ENCODE measurements around the gene OR2F1.

OR2F1 gene, protein sequence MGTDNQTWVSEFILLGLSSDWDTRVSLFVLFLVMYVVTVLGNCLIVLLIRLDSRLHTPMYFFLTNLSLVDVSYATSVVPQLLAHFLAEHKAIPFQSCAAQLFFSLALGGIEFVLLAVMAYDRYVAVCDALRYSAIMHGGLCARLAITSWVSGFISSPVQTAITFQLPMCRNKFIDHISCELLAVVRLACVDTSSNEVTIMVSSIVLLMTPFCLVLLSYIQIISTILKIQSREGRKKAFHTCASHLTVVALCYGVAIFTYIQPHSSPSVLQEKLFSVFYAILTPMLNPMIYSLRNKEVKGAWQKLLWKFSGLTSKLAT

GRCh38 chr7:143954544-143954943 is at the start of gene OR2F1:
Gene OR2F1 (plus strand): TSS chr7:143954844. CDS start chr7:143959971, 5,127 bp downstream.
- DNase-seq (ENCODE audit: low read depth in 2 of 2), result no peak

DNA sequence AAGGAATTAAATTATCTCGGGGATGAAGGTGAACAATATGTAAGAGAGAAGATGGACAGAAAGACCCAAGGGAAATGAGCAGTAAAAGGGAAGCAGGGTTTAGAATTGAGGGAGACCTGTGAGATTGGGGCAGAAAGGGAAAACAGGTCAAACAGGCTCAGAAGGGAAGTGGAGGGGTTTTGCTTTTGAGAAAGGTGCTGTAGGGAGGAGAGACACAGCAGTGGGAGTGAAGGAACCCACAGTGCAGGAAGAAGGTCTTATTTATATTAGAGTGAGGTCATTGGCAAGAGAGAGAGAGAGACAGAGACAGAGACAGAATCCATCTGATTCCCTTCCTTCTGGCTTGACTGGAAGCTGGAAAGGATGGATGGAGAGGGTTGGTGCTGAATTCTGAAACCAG is 49.1 kb upstream of the OR2F1 start:
- DNase-seq (ENCODE audit: low read depth in 2 of 2), result no peak

DNA sequence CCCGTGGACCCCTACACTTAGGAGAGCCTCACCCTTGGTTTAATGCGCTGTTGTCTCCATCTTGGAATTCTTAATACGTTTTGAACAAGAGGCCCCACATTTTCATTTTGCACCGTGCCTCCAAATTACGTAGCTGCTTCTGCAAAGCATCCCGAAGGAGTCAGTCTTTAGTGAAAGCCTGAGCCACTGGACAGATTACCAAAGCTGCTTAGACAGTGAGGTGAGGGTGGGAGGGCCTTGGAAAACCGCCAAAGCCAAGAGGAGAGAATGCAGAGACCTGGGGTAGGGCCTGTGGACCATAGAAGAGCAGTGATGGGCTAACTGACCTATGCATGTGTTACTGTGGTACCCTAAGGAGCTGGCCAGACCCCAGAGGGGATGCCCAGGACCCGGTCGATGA is 48.5 kb upstream of the OR2F1 start:
- DNase-seq (ENCODE audit: low read depth in 2 of 2), result no peak

DNA sequence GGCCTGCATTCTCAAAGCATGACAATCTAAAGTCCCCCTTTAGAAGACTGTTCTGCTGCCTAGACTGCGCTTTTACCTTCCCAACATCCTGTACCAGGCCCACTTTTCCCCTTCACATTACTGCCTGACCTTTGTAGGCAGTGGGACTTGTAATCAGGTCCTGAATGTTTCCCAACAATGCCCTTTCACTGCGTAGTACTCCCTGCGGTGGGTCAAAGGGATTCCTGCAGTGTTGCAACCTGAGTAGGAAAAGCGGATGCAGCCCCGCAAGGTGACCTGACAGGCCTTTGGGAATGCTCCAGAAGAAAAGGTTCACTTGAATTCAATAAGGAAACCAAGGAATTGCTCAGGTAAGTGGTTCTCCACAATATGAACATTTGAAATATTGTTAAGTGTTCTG is 47.7 kb upstream of the OR2F1 start:
- no peak for DNase-seq (ENCODE audit: low read depth in 2 of 2)

DNA sequence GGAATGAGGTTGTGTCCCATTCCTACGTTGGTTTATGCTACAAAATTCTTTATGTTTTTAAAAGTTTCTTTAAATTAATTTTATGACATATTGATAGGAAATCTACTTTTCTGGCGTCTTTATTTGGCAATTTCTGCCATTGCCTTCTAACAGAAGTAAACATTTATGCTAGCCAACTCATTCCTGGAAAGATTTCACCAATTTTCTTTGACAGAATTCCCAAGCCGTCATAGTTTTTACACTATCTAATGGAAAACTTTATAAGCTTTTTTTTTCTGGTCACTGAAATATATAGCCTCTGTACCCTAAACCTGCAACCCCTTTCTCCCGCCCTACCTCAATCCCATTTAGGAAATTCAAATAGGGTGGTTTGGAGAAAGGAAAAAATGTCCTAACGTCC is 46.5 kb upstream of the OR2F1 start:
- no peak for DNase-seq (ENCODE audit: low read depth in 2 of 2)

- DNase-seq (ENCODE audit: low read depth in 2 of 2), result no peak
Observed at GRCh38 chr7:143909863-143910262, 44.8 kb upstream of the OR2F1 start.

- DNase-seq (ENCODE audit: low read depth in 2 of 2), result no peak
Observed at GRCh38 chr7:143910473-143911248, 44.0 kb upstream of the OR2F1 start.

DNA sequence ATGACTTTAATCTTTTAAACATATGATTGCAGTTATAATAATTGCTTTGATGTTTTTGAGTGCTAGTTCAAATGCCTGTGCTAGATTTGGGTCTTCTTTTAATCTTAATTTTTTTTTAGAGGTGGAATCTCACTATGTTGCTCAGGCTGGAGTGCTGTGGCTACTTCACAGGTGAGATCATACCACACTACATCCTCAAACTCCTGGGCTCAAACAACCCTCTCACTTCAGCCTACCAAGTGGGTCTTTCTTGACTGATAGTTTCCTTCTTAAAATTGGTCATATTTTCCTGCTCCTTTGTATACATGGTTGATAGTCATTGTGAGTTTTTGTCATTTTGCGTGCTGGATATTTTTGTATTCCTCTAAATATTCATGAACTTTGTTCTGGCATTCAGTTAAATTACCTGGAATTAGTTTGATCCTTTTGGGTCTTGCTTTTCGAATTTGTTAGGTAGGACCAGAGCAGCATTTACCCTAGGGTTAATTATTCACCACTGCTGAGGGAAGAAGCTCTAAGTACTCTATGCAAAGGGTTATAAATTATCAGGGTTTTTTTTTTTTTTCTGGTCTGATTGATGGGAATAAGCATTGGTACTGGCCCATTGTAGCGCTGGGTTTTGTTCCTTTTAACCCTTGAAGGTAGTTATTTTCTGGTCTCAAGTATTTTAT is 40.6 kb upstream of the OR2F1 start:
- DNase-seq (ENCODE audit: low read depth in 2 of 2), result no peak

DNA sequence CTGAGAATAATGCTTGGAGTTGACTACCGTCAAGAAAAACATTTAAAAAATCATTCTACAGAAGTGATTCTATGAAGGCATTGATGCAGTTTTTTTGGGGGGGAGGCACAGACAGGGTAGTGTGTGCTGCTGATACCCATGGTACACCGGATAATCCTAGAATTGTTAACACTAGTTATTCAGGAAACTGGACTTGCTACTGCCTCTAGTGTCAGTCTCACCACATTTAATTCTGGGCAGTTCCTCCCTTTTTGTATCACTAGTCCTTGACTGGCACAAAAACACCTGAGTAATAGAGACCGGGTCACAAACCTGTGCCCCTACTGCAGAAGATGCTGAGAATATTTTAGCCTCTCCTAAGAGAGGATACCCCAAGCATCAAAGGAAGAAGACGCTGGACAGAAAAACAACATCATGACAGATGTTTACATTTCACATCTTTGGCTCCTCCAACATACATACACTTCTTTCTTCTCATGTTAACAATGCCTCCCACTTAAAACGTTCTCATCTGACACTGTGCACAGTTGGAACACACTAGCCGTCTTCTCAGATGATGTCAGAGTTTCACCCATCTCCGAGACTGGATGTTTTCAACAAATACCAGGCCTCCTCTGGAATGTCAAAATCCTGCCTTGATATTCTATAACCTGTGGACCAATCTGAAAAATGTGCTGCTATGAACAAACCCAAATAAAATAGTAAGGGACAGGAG is 39.5 kb upstream of the OR2F1 start:
- DNase-seq (ENCODE audit: low read depth in 2 of 2), result no peak

GRCh38 chr7:143924851-143925250 is 29.8 kb upstream of the OR2F1 start:
- no peak for DNase-seq (ENCODE audit: low read depth in 2 of 2)

DNA sequence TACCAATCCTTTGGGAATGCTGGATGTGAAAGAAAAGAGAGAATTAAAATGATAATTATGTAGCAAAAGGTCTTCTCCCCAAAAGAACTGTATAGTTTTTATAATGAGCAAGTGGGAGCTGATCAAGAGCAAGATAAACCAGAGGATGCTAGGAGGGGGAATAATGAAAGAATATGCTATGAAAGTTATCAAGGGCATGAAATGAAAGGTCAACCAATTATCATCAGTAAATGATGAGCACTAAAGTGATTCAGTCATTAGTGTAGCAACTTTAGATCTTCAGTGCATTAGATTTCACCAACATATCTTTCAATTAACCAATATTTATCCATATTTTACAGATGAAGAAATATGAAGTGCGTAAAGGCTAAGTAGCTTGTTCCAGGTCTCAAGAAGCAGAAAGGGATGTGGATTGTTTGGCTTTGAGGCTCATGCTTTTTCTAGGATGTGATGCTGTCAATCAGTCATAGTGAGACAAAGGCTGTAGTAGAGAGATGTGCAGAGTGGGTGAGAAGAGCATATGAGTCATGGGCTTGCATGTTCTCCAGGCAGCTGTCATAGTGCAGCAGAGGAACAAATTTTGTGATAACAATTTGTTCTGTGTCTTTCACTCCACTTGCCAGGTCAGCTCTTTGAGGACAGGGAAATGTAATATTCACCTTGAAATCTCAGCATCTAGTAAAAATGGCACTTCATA is 25.3 kb upstream of the OR2F1 start:
- DNase-seq (ENCODE audit: low read depth in 2 of 2), result no peak

GRCh38 chr7:143931739-143932138 is 22.9 kb upstream of the OR2F1 start:
- DNase-seq (ENCODE audit: low read depth in 2 of 2), result no peak

GRCh38 chr7:143934526-143935325 is 19.9 kb upstream of the OR2F1 start, which contains the start of gene OR2F2:
Gene OR2F2 (plus strand): TSS chr7:143935233. CDS start chr7:143935233, 0 bp downstream.
- DNase-seq (ENCODE audit: low read depth in 2 of 2), result no peak

DNA sequence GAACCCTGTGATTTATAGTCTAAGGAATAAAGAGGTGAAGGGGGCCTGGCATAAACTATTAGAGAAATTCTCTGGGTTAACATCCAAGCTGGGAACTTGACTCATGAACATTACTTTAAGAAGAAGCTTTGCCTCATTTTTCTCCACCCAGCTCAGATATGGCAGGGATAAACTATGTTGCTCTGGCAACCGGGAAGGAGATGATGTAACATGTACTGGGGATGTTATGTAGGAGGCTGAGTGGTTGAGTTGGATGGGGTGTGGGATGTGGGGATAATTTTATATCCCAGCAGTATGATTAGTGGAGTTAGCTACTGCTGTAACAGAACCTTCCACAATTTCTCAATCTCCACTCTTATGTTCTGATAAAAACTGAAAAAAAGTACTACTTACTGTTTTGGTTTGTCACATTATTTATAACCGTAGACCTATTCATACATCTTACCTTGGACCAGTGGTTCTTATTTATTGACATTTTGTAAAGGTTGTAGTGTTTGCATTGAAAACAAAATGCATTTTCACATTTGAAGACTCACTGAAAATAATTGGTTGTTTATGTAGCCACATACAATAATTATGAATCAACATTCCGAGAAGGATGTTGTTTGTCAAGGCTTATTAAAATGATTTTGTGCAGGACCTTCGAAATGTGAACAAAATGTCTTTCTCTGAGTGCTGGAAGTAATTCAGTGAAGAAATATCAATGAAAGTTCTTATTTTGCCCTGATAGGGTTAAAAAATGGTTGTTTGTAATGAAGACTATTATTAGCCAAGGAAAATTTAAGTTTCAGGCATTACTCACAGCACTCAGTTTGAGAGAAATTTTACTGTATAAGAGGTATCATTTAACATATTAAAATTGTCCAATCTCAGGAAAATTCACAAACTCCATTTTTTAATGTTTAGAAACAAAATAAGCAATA is 18.3 kb upstream of the OR2F1 start:
- DNase-seq (ENCODE audit: low read depth in 2 of 2), result no peak

- no peak for DNase-seq (ENCODE audit: low read depth in 2 of 2)
Observed at GRCh38 chr7:143938379-143939243, 16.0 kb upstream of the OR2F1 start.

DNA sequence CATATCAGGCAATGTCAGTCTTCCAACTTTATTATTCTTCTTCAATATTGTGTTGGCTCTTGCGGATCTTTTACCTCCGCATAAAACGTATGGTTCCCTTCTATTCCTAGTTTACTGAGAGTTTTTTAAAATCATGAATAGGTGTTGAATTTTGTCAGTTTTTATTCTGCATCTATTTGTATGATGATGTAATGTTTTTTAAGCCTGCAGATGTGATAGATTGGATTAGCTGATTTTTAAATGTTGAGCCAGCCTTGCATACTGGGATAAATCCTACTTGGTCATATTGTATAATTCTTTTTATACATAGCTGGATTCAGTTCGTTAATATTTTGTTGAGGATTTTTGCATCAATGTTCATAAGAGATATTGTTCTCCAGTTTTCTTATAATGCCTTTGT is 9.2 kb upstream of the OR2F1 start:
- no peak for DNase-seq (ENCODE audit: low read depth in 2 of 2)

GRCh38 chr7:143947111-143947510 is 7.5 kb upstream of the OR2F1 start:
- DNase-seq (ENCODE audit: low read depth in 2 of 2), result no peak

DNA sequence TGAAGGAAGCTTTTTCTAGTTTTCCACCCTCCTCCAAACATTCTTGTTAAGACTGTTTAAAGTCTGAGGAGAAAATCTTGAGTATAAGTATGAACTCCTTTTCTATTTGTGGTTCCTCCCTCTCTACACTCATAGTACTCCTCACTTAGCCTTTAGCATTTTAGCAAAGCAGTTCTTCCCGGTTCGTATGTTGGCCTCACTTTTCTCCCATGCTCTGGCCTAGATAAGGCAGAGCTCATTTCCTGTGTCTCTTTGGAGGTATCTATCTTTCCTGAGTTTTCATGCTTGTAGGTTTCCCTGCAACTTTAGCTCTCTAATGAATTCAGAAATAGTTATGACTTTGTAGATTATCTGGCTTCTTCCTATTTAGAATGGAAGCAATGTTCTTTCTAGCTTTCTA is 5.9 kb upstream of the OR2F1 start:
- no peak for DNase-seq (ENCODE audit: low read depth in 2 of 2)
